PC-3 (cell line): ENCODE results near the gene RELA.

ENCODE experiments used
- EZH2 ChIP-seq: fragments of 300-600 bp; sonication (generic); IDR thresholded peaks from one replicate; pipeline ENCODE4 v1.6.1; 2017; ENCODE audit warnings: antibody characterized with exemption, mild to moderate bottlenecking, low read length; ENCODE audit not compliant: unreplicated experiment
- EZH2phosphoT487 ChIP-seq: fragments of 300-600 bp; sonication (generic); IDR thresholded peaks from 2 replicates; pipeline ENCODE4 v1.6.1; 2018; ENCODE audit warnings: mild to moderate bottlenecking, antibody characterized with exemption, low read length, borderline replicate concordance
- TF ChIP-seq, protein P1 (sequence below): fragments of 300-600 bp; sonication (generic); conservative IDR thresholded peaks from 2 replicates; pipeline ENCODE4 v1.5.1; 2017; ENCODE audit warnings: antibody characterized with exemption, low read depth, mild to moderate bottlenecking, low read length

DNA sequence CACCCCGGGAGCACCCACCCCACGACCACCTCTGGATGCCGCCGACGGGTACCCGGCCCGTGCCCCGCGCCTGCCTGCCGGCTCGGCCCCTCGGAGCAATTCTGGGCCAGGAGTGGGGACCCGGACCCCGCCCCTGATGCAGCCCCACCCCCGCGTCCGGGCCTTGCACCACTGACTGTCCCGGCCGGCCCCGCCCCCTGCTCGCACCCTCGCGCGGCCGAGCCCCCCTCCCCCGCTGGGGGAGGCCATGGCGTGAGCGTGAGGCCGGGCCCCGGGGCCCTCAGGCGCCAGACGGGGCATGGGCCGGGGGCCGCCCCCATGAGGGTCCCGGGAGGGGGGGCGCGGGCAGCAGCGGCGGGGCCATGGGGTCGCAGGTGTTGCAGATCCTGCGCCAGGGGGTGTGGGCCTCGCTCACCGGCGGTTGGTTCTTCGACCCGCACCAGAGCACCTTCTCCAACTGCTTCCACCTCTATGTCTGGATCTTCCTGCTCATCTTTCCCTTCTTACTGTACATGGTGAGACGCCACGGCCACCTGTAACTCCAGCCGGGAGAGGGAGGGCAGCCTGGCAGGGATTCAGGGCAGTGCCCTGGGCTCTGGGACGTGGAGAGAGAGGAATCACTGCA, 46.7 kb downstream of the RELA start:
- TF ChIP-seq, protein P1, sequence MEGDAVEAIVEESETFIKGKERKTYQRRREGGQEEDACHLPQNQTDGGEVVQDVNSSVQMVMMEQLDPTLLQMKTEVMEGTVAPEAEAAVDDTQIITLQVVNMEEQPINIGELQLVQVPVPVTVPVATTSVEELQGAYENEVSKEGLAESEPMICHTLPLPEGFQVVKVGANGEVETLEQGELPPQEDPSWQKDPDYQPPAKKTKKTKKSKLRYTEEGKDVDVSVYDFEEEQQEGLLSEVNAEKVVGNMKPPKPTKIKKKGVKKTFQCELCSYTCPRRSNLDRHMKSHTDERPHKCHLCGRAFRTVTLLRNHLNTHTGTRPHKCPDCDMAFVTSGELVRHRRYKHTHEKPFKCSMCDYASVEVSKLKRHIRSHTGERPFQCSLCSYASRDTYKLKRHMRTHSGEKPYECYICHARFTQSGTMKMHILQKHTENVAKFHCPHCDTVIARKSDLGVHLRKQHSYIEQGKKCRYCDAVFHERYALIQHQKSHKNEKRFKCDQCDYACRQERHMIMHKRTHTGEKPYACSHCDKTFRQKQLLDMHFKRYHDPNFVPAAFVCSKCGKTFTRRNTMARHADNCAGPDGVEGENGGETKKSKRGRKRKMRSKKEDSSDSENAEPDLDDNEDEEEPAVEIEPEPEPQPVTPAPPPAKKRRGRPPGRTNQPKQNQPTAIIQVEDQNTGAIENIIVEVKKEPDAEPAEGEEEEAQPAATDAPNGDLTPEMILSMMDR: no peak
- TF ChIP-seq EZH2phosphoT487 (no peak), EZH2 (no peak)
